HEK293 (cell line): ENCODE data around the gene FANCD2OS.

ENCODE experiments used
- CTCF ChIP-seq: fragments of 450-650 bp; formaldehyde crosslinking; IDR thresholded peaks from 2 replicates; pipeline ENCODE4 v1.5.1; 2016; ENCODE audit warnings: missing biosample characterization, missing genetic modification characterization
- GLI4 ChIP-seq: fragments of 450-650 bp; formaldehyde crosslinking; IDR thresholded peaks from 2 replicates; pipeline ENCODE4 v1.5.1; 2016; ENCODE audit warnings: missing biosample characterization, missing genetic modification characterization
- GLIS2 ChIP-seq: fragments of 450-650 bp; formaldehyde crosslinking; IDR thresholded peaks from 2 replicates; pipeline ENCODE4 v1.5.1; 2016; ENCODE audit warnings: missing biosample characterization, missing genetic modification characterization
- PBX3 ChIP-seq: sonication (generic); formaldehyde crosslinking; IDR thresholded peaks from 2 replicates; pipeline ENCODE4 v1.8.1; 2022; ENCODE audit warnings: mild to moderate bottlenecking, moderate library complexity, missing genetic modification reagents
- TCF7L2 ChIP-seq: IDR thresholded peaks from 2 replicates; pipeline ENCODE4 v1.6.1; 2011; ENCODE audit warnings: low read depth, mild to moderate bottlenecking, inconsistent platforms, low read length, moderate library complexity, borderline replicate concordance
- TSHZ1 ChIP-seq: fragments of 450-650 bp; formaldehyde crosslinking; IDR thresholded peaks from 2 replicates; pipeline ENCODE4 v1.5.1; 2016; ENCODE audit warnings: missing biosample characterization, missing genetic modification characterization, borderline replicate concordance
- WT1 ChIP-seq: fragments of 450-650 bp; formaldehyde crosslinking; IDR thresholded peaks from 2 replicates; pipeline ENCODE4 v1.5.1; 2016; ENCODE audit warnings: missing biosample characterization, missing genetic modification characterization
- ZNF121 ChIP-seq: fragments of 450-650 bp; formaldehyde crosslinking; IDR thresholded peaks from 2 replicates; pipeline ENCODE4 v1.5.1; 2016; ENCODE audit warnings: missing biosample characterization, missing genetic modification characterization
- ZNF239 ChIP-seq: fragments of 450-650 bp; formaldehyde crosslinking; IDR thresholded peaks from 2 replicates; pipeline ENCODE4 v1.5.1; 2016; ENCODE audit warnings: missing biosample characterization, missing genetic modification characterization
- ZNF266 ChIP-seq: fragments of 450-650 bp; formaldehyde crosslinking; IDR thresholded peaks from 2 replicates; pipeline ENCODE4 v1.5.1; 2016; ENCODE audit warnings: missing biosample characterization, missing genetic modification characterization, low read depth
- ZNF514 ChIP-seq: fragments of 450-650 bp; formaldehyde crosslinking; IDR thresholded peaks from 2 replicates; pipeline ENCODE4 v1.5.1; 2016; ENCODE audit warnings: missing biosample characterization, missing genetic modification characterization
- ZNF670 ChIP-seq: fragments of 450-650 bp; formaldehyde crosslinking; IDR thresholded peaks from 2 replicates; pipeline ENCODE4 v1.5.1; 2016; ENCODE audit warnings: missing biosample characterization, missing genetic modification characterization, low read depth

- no peak for TF ChIP-seq ZNF266 (tag by site-specific recombination)
- no peak for TF ChIP-seq ZNF670 (tag by site-specific recombination)
- no peak for TF ChIP-seq CTCF (tag by site-specific recombination)
- TF ChIP-seq GLI4 (tag by site-specific recombination) = no peak
- no peak for TF ChIP-seq TSHZ1 (tag by site-specific recombination)
- TF ChIP-seq ZNF514 (tag by site-specific recombination) = no peak
- TF ChIP-seq TCF7L2 = no peak
- TF ChIP-seq ZNF121 = no peak
- TF ChIP-seq ZNF239 (tag by site-specific recombination) = no peak
- no peak for TF ChIP-seq PBX3 (CRISPR knock-in tag)
- no peak for TF ChIP-seq WT1
- no peak for TF ChIP-seq GLIS2 (tag by site-specific recombination)
These were observed 14.4 kb downstream of the FANCD2OS start for GRCh38 chr3:10093678-10094077.
